Ishikawa (cell line): ENCODE data around the gene PRSS12.

Experiments
- CEBPB ChIP-seq: IDR thresholded peaks from 2 replicates; pipeline ENCODE4 v1.6.1; 2012
- CREB1 ChIP-seq: IDR thresholded peaks from 2 replicates; pipeline ENCODE4 v1.6.1; 2012; ENCODE audit warnings: low read depth
- EGR1 ChIP-seq: IDR thresholded peaks from 2 replicates; pipeline ENCODE4 v1.6.1; 2012
- EP300 ChIP-seq: IDR thresholded peaks from 2 replicates; pipeline ENCODE4 v1.6.1; 2012; ENCODE audit warnings: borderline replicate concordance
- FOXM1 ChIP-seq: IDR thresholded peaks from 2 replicates; pipeline ENCODE4 v1.6.1; 2012; ENCODE audit warnings: low read depth, borderline replicate concordance
- NFIC ChIP-seq: IDR thresholded peaks from 2 replicates; pipeline ENCODE4 v1.6.1; 2012
- RAD21 ChIP-seq: IDR thresholded peaks from 2 replicates; pipeline ENCODE4 v1.6.1; 2012; ENCODE audit warnings: low read depth
- TAF1 ChIP-seq: IDR thresholded peaks from 2 replicates; pipeline ENCODE4 v1.6.1; 2012; ENCODE audit warnings: low read depth, mild to moderate bottlenecking
- TCF12 ChIP-seq: IDR thresholded peaks from 2 replicates; pipeline ENCODE4 v1.6.1; 2012; ENCODE audit warnings: low read depth
- TEAD4 ChIP-seq: IDR thresholded peaks from 2 replicates; pipeline ENCODE4 v1.6.1; 2012
- YY1 ChIP-seq: IDR thresholded peaks from 2 replicates; pipeline ENCODE4 v1.6.1; 2012; ENCODE audit warnings: low read depth
- ZBTB7A ChIP-seq: IDR thresholded peaks from 2 replicates; pipeline ENCODE4 v1.6.1; 2012; ENCODE audit warnings: low read depth
- TF ChIP-seq, protein P1 (sequence below): IDR thresholded peaks from 2 replicates; pipeline ENCODE4 v1.6.1; 2012; ENCODE audit warnings: low read depth, mild to moderate bottlenecking
- TF ChIP-seq, protein P2 (sequence below): IDR thresholded peaks from 2 replicates; pipeline ENCODE4 v1.6.1; 2012
- TF ChIP-seq, protein P3 (sequence below): IDR thresholded peaks from 2 replicates; pipeline ENCODE4 v1.6.1; 2012

Gene PRSS12

DNA sequence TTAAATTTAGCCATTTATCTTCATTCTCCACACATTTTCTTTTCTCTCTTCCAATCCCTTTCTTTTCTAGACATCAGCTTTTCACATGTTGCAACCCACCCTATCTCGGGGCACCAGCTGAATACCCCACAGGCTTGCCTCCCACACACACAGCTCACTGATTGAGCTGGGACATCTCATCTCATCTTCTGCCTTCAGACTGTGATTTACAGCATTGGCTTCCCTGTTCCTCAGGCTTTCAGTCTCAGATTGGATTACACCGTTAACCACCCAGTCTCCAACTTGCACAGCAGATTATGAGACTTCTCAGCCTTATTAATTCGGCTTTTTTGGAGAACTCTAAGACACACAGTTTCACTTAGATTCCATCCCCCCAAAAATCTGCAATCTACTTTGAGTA, 93.7 kb downstream of the PRSS12 start:
- TF ChIP-seq EP300 (no peak), TCF12 (no peak), NFIC (no peak), RAD21 (no peak), YY1 (no peak), CEBPB (no peak), TEAD4 (no peak), EGR1 (no peak), FOXM1 (no peak), ZBTB7A (no peak)
- TF ChIP-seq, protein P1, sequence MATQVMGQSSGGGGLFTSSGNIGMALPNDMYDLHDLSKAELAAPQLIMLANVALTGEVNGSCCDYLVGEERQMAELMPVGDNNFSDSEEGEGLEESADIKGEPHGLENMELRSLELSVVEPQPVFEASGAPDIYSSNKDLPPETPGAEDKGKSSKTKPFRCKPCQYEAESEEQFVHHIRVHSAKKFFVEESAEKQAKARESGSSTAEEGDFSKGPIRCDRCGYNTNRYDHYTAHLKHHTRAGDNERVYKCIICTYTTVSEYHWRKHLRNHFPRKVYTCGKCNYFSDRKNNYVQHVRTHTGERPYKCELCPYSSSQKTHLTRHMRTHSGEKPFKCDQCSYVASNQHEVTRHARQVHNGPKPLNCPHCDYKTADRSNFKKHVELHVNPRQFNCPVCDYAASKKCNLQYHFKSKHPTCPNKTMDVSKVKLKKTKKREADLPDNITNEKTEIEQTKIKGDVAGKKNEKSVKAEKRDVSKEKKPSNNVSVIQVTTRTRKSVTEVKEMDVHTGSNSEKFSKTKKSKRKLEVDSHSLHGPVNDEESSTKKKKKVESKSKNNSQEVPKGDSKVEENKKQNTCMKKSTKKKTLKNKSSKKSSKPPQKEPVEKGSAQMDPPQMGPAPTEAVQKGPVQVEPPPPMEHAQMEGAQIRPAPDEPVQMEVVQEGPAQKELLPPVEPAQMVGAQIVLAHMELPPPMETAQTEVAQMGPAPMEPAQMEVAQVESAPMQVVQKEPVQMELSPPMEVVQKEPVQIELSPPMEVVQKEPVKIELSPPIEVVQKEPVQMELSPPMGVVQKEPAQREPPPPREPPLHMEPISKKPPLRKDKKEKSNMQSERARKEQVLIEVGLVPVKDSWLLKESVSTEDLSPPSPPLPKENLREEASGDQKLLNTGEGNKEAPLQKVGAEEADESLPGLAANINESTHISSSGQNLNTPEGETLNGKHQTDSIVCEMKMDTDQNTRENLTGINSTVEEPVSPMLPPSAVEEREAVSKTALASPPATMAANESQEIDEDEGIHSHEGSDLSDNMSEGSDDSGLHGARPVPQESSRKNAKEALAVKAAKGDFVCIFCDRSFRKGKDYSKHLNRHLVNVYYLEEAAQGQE: no peak
- TF ChIP-seq, protein P2, sequence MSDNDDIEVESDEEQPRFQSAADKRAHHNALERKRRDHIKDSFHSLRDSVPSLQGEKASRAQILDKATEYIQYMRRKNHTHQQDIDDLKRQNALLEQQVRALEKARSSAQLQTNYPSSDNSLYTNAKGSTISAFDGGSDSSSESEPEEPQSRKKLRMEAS: no peak

DNA sequence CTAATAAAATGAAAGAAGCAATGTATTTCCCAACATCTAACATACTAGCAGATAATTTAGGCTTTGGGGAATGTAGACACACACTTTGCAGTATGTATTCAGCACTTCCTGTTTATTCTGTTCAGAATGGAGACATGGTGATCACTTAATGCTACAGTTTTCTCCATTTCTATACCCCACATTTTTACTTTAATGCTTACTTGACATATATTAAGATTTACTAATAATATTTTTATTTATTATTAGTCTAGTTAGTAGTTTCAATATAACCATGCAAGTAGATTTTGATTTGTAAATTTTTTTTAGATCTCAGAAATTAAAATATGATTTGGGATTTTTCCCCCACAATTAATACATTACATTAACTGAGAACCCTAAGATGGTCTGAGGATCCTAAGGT, 98.4 kb downstream of the PRSS12 start:
- no peak for TF ChIP-seq ZBTB7A
- TF ChIP-seq FOXM1: no peak

DNA sequence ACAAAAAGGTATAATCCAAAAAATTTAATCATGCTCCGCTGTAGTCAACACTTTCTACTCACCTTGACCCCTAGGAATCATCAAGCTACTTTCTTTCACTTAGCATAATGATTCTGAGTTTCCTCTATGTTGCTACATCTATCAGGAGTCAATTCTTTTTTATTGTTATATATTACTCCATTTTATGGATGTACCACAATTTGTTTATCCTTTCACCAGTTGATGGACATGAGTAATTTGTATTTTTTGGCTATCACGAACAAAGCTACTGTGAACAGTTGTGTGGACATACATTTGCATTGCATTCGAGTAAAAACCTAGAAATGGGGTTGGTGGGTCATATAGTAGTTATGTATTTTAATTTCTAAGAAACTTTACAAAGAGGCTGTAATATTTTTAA, 102.9 kb downstream of the PRSS12 start:
- TF ChIP-seq CREB1 (no peak), ZBTB7A (no peak)

DNA sequence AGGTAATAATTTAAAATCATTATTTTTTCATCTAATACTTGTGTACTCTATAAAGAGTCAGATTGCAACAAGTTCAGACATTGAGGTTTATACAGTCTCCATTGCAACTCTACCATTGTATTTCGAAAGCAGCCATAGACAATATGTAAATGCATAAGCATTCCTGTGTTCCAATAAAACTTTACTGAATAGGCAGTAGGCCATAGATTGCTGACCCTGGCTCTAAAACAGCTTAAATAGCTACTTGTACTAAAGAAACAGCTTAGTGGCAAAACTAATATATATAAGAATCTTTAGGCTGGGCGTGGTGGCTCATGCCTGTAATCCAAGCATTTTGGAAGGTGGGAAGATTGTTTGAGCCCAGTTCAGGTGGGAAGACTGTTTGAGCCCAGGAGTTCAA, 115.3 kb downstream of the PRSS12 start:
- TF ChIP-seq TAF1 (no peak), YY1 (no peak)

DNA sequence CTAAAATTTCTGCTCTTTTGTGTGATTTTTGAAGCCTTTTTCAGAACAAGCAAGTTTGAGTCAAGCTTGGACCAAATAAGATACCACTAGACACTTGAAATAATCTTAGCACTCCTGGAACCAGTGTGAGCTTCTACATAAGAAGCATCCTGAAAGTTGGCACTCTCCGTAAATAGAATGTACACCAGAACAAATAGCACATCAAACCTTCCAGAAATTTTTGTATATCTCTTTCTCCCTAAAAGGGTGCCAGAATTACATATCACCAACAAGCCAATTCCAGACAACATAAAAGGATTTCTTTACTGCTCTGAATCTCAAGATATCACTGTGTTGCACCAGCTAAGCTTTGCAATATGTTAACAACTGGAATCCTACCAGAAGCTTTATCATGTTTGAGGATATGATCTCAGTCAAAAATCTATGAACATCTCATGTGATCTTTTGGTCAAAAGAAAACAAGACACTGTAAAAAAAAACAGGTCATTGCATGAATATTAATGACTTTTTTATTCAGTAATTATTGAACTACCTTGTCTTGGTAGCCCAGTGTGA, 117.2 kb downstream of the PRSS12 start:
- TF ChIP-seq YY1 (no peak), RAD21 (no peak), TAF1 (no peak), EP300 (no peak), NFIC (no peak), TCF12 (no peak), FOXM1 (no peak), ZBTB7A (no peak), CREB1 (no peak), TEAD4 (no peak), CEBPB (no peak), EGR1 (no peak)
- TF ChIP-seq, protein P1: no peak
- TF ChIP-seq, protein P2: no peak
- TF ChIP-seq, protein P3, sequence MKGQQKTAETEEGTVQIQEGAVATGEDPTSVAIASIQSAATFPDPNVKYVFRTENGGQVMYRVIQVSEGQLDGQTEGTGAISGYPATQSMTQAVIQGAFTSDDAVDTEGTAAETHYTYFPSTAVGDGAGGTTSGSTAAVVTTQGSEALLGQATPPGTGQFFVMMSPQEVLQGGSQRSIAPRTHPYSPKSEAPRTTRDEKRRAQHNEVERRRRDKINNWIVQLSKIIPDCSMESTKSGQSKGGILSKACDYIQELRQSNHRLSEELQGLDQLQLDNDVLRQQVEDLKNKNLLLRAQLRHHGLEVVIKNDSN: no peak
